SK-N-SH (cell line): ENCODE measurements around the gene CELF4. TPM values are rescaled to one million over a fixed set of nuclear protein-coding genes. Genes with fewer than 3 reads are reported as not detected.

Experiments used
- CTCF ChIA-PET: fragments of 300-600, 350-600 bp; formaldehyde crosslinking; extraction: SDS; loops from one replicate; lab custom pipeline; 2021; lab: Yijun Ruan, JAX
- POLR2A ChIA-PET: fragments of 350-600 bp; sonication (Branson Sonifier 250); formaldehyde crosslinking; extraction: SDS; loops from one replicate; lab custom pipeline; 2020; ENCODE audit warnings: antibody characterized with exemption, inconsistent platforms; lab: Yijun Ruan, JAX
- DNase-seq: peaks from one replicate; pipeline ENCODE4 v3.0.0; 2012
- H2AFZ ChIP-seq: fragments of 200-600 bp; sonication (generic); 2 replicates; pipeline ENCODE4 v1.8.1; 2016; ENCODE audit warnings: antibody characterized with exemption, mild to moderate bottlenecking, low read depth
- H3F3A ChIP-seq: fragments of 200-600 bp; sonication (generic); replicated peaks from 2 replicates; pipeline ENCODE3; 2016; ENCODE audit warnings: antibody characterized with exemption, mild to moderate bottlenecking; ENCODE audit not compliant: insufficient read depth
- H3K27ac ChIP-seq, 2 experiments: fragments of 200-500 bp in 1 of 2; fragments of 200-600 bp in 1 of 2; sonication (Bioruptor generic) in 1 of 2; sonication (generic), shearing (Covaris generic) in 1 of 2; 2 replicates each; pipeline versions ENCODE4 v1.5.1 to v1.6.1; 2014 to 2016; ENCODE audit warnings: low read depth in 2 of 2, inconsistent platforms in 1 of 2, low read length in 1 of 2, mild to moderate bottlenecking in 1 of 2, mixed read lengths in 1 of 2
- H3K27me3 ChIP-seq: fragments of 200-600 bp; sonication (generic), shearing (Covaris generic); 2 replicates; pipeline ENCODE4 v1.6.1; 2016; ENCODE audit warnings: mixed run types; ENCODE audit not compliant: insufficient read depth
- H3K36me3 ChIP-seq, 2 experiments: fragments of 200-500 bp in 1 of 2; fragments of 200-600 bp in 1 of 2; sonication (Bioruptor generic) in 1 of 2; sonication (generic) in 1 of 2; replicated peaks in 1 of 2; 2 replicates each; pipeline versions ENCODE3 to v1.5.1; 2014 to 2016; ENCODE audit warnings: low read length in 1 of 2, mild to moderate bottlenecking in 1 of 2; ENCODE audit not compliant: insufficient read depth in 2 of 2, control insufficient read depth in 1 of 2
- H3K4me1 ChIP-seq, 2 experiments: fragments of 200-500 bp in 1 of 2; fragments of 200-600 bp in 1 of 2; sonication (Bioruptor generic) in 1 of 2; sonication (generic), shearing (Covaris generic) in 1 of 2; 2 replicates each; pipeline versions ENCODE4 v1.5.1 to v1.6.1; 2014 to 2016; ENCODE audit warnings: low read depth in 1 of 2, low read length in 1 of 2, mixed run types in 1 of 2; ENCODE audit not compliant: insufficient read depth in 2 of 2, control insufficient read depth in 1 of 2
- H3K4me2 ChIP-seq: fragments of 200-600 bp; sonication (generic), shearing (Covaris generic); 2 replicates; pipeline ENCODE4 v1.6.1; 2017; ENCODE audit warnings: mixed run types
- H3K4me3 ChIP-seq, 2 experiments: fragments of 200-500 bp in 1 of 2; fragments of 200-600 bp in 1 of 2; sonication (Bioruptor generic) in 1 of 2; sonication (generic), shearing (Covaris generic) in 1 of 2; 2 replicates each; pipeline versions ENCODE4 v1.5.1 to v1.8.1; 2014 to 2016; ENCODE audit warnings: low read depth in 2 of 2, inconsistent platforms in 1 of 2, low read length in 1 of 2, mild to moderate bottlenecking in 1 of 2, mixed read lengths in 1 of 2, moderate library complexity in 1 of 2
- H3K79me2 ChIP-seq: fragments of 200-600 bp; sonication (generic); 2 replicates; pipeline ENCODE4 v1.8.1; 2017; ENCODE audit warnings: mild to moderate bottlenecking; ENCODE audit not compliant: insufficient read depth
- H3K9ac ChIP-seq: fragments of 200-600 bp; sonication (generic); 2 replicates; pipeline ENCODE4 v1.6.1; 2017; ENCODE audit warnings: mixed run types
- H3K9me2 ChIP-seq: fragments of 200-600 bp; sonication (generic); 2 replicates; pipeline ENCODE4 v1.6.1; 2017; ENCODE audit warnings: mixed run types
- H3K9me3 ChIP-seq: fragments of 200-600 bp; sonication (generic); 2 replicates; pipeline ENCODE4 v1.6.1; 2017; ENCODE audit warnings: mixed run types, mild to moderate bottlenecking, moderate library complexity
- H4K20me1 ChIP-seq: fragments of 200-600 bp; sonication (generic); 2 replicates; pipeline ENCODE4 v1.6.1; 2017; ENCODE audit warnings: mild to moderate bottlenecking, mixed run types; ENCODE audit not compliant: insufficient read depth
- ELF1 ChIP-seq: IDR thresholded peaks from 2 replicates; pipeline ENCODE4 v1.4.0; 2012
- EZH2phosphoT487 ChIP-seq: fragments of 200-600 bp; sonication (generic); IDR thresholded peaks from 2 replicates; pipeline ENCODE4 v1.6.1; 2017; ENCODE audit warnings: low read depth, mixed run types, mild to moderate bottlenecking, antibody characterized with exemption, moderate library complexity, borderline replicate concordance
- FOSL2 ChIP-seq: IDR thresholded peaks from 2 replicates; pipeline ENCODE4 v1.4.0; 2012; ENCODE audit warnings: low read depth, mild to moderate bottlenecking, moderate library complexity, borderline replicate concordance
- FOXJ3 ChIP-seq: sonication (generic); formaldehyde crosslinking; IDR thresholded peaks from 2 replicates; pipeline ENCODE4 v1.5.1; 2020; ENCODE audit warnings: mild to moderate bottlenecking, missing genetic modification reagents
- JUND ChIP-seq: IDR thresholded peaks from 2 replicates; pipeline ENCODE4 v1.4.0; 2012
- NRF1 ChIP-seq: IDR thresholded peaks from 2 replicates; pipeline ENCODE4 v1.6.1; 2012; ENCODE audit warnings: low read depth, mild to moderate bottlenecking, low read length
- POLR2AphosphoS5 ChIP-seq: IDR thresholded peaks from 2 replicates; pipeline ENCODE4 v1.6.1; 2012; ENCODE audit warnings: low read depth, low read length
- RXRA ChIP-seq: IDR thresholded peaks from 2 replicates; pipeline ENCODE4 v1.4.0; 2012; ENCODE audit warnings: low read depth, mild to moderate bottlenecking, borderline replicate concordance
- SIN3A ChIP-seq: IDR thresholded peaks from 2 replicates; pipeline ENCODE4 v1.6.1; 2012; ENCODE audit warnings: low read depth, mild to moderate bottlenecking, low read length, moderate library complexity, borderline replicate concordance
- TEAD4 ChIP-seq: IDR thresholded peaks from 2 replicates; pipeline ENCODE4 v1.4.0; 2012; ENCODE audit warnings: mild to moderate bottlenecking, borderline replicate concordance; ENCODE audit not compliant: insufficient read depth
- WGBS: methylation state at CpG from one replicate; pipeline ENCODE4 v1.1.6; 2017; ENCODE audit warnings: low lambda C conversion rate; 5-methylcytosine and 5-hydroxymethylcytosine counted together
- polyA plus RNA-seq, 3 experiments: library from polyadenylated mRNA; depleted of rRNA; stranded (reverse); fragments of >200 nt; gene quantifications; 2 replicates each; pipeline ENCODE4 v1.2.3, GENCODE V29; 2012
- TF ChIP-seq, protein P1 (sequence below): IDR thresholded peaks from 2 replicates; pipeline ENCODE4; 2012
- TF ChIP-seq, protein P2 (sequence below): fragments of 150-350 bp; IDR thresholded peaks from 2 replicates; pipeline ENCODE4 v1.6.1; 2016; ENCODE audit warnings: mild to moderate bottlenecking, low read depth, low read length
- TF ChIP-seq, protein P3 (sequence below): IDR thresholded peaks from 2 replicates; pipeline ENCODE4 v1.4.0; 2012; ENCODE audit warnings: low read depth

The CELF4 gene
- polyA plus RNA-seq, 1 of the 3 experiments (the other 2 are of a cell fraction) = 0.26 TPM

GRCh38 chr18:37486848-37487247, 78.8 kb downstream of the CELF4 start:
- Histone ChIP-seq H3K4me1 (peaks cover 0 to 31% of the 10 kb centered on the region in 2 experiments; a peak in 2 of 4 replicates), H3K36me3 (no peaks in the 10 kb centered on the region), H3K9me3 (no peaks in the 10 kb centered on the region), H3K4me3 (no peak overlapping the region), H3K4me2 (no peak overlapping the region), H3K27me3 (no peaks in the 10 kb centered on the region), H3K79me2 (no peaks in the 10 kb centered on the region), H3K9ac (no peak overlapping the region), H3K9me2 (no peaks in the 10 kb centered on the region), H3K27ac (no peak overlapping the region), H4K20me1 (no peaks in the 10 kb centered on the region), H2AFZ (no peak overlapping the region), H3F3A (no peaks in the 10 kb centered on the region)
- no peak for DNase-seq
- POLR2A ChIA-PET = no interaction called here
- TF ChIP-seq RXRA (no peak), FOXJ3 (no peak), SIN3A (no peak)
- TF ChIP-seq, protein P1, sequence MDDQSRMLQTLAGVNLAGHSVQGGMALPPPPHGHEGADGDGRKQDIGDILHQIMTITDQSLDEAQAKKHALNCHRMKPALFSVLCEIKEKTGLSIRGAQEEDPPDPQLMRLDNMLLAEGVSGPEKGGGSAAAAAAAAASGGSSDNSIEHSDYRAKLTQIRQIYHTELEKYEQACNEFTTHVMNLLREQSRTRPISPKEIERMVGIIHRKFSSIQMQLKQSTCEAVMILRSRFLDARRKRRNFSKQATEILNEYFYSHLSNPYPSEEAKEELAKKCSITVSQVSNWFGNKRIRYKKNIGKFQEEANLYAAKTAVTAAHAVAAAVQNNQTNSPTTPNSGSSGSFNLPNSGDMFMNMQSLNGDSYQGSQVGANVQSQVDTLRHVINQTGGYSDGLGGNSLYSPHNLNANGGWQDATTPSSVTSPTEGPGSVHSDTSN = no peak
- 32% methylated on average over 5 of the region's 5 CpGs for WGBS
- CTCF ChIA-PET = interaction anchor here (2.0 kb wide), 1 partner anchor 10 kb away, joined by 6 read pairs; no protein-coding TSS in a partner anchor

DNA sequence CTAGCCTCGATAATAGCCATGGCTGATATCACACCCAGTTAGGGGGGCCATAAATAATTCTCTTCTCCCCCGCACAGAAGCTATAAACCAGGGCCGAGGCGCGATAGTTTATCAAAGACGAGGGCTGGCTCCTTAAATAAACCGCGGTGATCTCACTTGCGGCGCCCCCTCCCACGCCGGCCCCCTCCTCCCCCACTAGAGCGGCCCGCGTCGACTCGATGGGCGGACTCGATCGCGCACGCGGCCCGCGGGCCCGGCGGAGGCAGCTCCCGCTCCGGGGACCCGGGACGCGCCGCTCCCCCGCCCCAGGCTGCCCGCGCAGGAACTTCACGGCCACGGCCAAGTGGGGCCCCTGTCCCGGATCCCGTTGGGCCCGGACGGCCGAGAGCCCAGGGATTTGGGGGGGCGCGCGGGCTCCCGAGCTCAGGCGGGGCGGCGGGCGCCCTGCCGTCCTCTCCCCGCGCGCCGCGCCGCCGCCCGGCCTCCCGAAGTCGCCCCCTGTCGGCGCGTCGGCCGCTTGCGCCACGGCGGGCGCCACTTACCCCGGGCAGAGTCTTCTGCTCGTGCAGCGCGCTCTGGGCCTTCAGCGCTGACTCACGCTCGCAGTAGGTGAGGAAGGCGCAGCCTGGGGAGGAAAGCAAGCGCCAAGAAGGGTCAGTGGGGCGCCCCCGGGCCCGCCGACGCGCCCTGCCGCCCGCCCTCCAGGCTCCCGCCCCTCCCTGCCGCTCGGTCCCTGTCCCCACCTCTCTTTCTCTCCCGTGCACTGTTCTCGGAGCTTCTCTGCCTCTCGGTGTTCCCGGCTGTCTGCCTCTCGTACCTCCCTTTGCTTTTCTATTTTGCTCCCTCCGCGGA, 80.4 kb downstream of the CELF4 start:
- H3K9ac ChIP-seq = no peak overlapping the region
- no peaks in the 10 kb centered on the region for H3K9me2 ChIP-seq
- POLR2A ChIA-PET = no interaction called here
- H3K4me1 ChIP-seq = peaks cover 0 to 23% of the 10 kb centered on the region in 2 experiments; a peak in 2 of 4 replicates
- no peaks in the 10 kb centered on the region for H3K36me3 ChIP-seq
- no peaks in the 10 kb centered on the region for H4K20me1 ChIP-seq
- H3K79me2 ChIP-seq = no peaks in the 10 kb centered on the region
- H3K9me3 ChIP-seq = no peaks in the 10 kb centered on the region
- CTCF ChIA-PET = interaction anchor here (0.9 kb wide), 1 partner anchor 10 kb away, joined by 3 read pairs; no protein-coding TSS in a partner anchor
- WGBS = 64% methylated on average over 60 of the region's 98 CpGs
- no peak overlapping the region for H3K4me2 ChIP-seq
- TF ChIP-seq, protein P2, sequence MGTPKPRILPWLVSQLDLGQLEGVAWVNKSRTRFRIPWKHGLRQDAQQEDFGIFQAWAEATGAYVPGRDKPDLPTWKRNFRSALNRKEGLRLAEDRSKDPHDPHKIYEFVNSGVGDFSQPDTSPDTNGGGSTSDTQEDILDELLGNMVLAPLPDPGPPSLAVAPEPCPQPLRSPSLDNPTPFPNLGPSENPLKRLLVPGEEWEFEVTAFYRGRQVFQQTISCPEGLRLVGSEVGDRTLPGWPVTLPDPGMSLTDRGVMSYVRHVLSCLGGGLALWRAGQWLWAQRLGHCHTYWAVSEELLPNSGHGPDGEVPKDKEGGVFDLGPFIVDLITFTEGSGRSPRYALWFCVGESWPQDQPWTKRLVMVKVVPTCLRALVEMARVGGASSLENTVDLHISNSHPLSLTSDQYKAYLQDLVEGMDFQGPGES = no peak
- TF ChIP-seq, protein P1 = no peak
- TF ChIP-seq FOXJ3 = no peak
- TF ChIP-seq TEAD4 = no peak
- no peak for TF ChIP-seq NRF1
- TF ChIP-seq EZH2phosphoT487 = no peak
- TF ChIP-seq JUND = no peak
- no peak for TF ChIP-seq POLR2AphosphoS5
- no peak for TF ChIP-seq ELF1
- TF ChIP-seq FOSL2 = no peak
- TF ChIP-seq, protein P3, sequence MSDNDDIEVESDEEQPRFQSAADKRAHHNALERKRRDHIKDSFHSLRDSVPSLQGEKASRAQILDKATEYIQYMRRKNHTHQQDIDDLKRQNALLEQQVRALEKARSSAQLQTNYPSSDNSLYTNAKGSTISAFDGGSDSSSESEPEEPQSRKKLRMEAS = no peak
- TF ChIP-seq, all 33 proteins: peak for 0
- no peaks in the 10 kb centered on the region for H3F3A ChIP-seq
- no peak overlapping the region for H3K4me3 ChIP-seq
- no peak for DNase-seq
- H3K27me3 ChIP-seq = no peaks in the 10 kb centered on the region
- no peak overlapping the region for H3K27ac ChIP-seq
- no peak overlapping the region for H2AFZ ChIP-seq
